Dermis blood vessel endothelial cell (primary cell): ENCODE results near the gene DDX42. TPM values are rescaled to one million over a fixed set of nuclear protein-coding genes. Genes with fewer than 3 reads are reported as not detected.

ENCODE experiments used
- total RNA-seq: library from RNA; depleted of rRNA; stranded (reverse); fragments of >200 nt; gene quantifications from 2 replicates; pipeline ENCODE4 v1.2.3, GENCODE V29; 2014

The DDX42 gene
- total RNA-seq, 1 donor from 2014 or later, result 71.6 TPM

Other genes starting within 250 kb of the DDX42 start
- 27.9 and 55.2 TPM in 2 replicates for gene DCAF7, start 223.7 kb upstream of the DDX42 start, total RNA-seq
- 15.5 and 24.3 TPM in 2 replicates for gene TACO1, start 173.3 kb upstream of the DDX42 start, total RNA-seq
- gene MAP3K3, start 151.8 kb upstream of the DDX42 start, total RNA-seq, result 138 and 207 TPM in 2 replicates
- 46.5 and 64.4 TPM in 2 replicates for gene LIMD2, start 74.0 kb upstream of the DDX42 start, total RNA-seq
- 26.5 and 27.5 TPM in 2 replicates for gene STRADA, start 32.4 kb upstream of the DDX42 start, total RNA-seq
- gene CCDC47, start 573 bp upstream of the DDX42 start, total RNA-seq, result 109 and 164 TPM in 2 replicates
- 46.6 and 92.0 TPM in 2 replicates for gene PSMC5, start 53.3 kb downstream of the DDX42 start, total RNA-seq
- 73.3 and 78.8 TPM in 2 replicates for gene FTSJ3, start 53.5 kb downstream of the DDX42 start, total RNA-seq
- 78.8 and 97.8 TPM in 2 replicates for gene SMARCD2, start 68.5 kb downstream of the DDX42 start, total RNA-seq
- not detected in 2 replicates for gene CSH2, start 99.5 kb downstream of the DDX42 start, total RNA-seq
- gene GH2, start 107.8 kb downstream of the DDX42 start, total RNA-seq, result not detected in 2 replicates
- gene CSH1, start 122.4 kb downstream of the DDX42 start, total RNA-seq, result not detected in 2 replicates
- gene CSHL1, start 137.1 kb downstream of the DDX42 start, total RNA-seq, result not detected in 2 replicates
- not detected in 2 replicates for gene GH1, start 144.7 kb downstream of the DDX42 start, total RNA-seq
- 2.1 and 5.1 TPM in 2 replicates for gene CD79B, start 158.2 kb downstream of the DDX42 start, total RNA-seq
- 0.09 and 0.17 TPM in 2 replicates for gene SCN4A, start 198.7 kb downstream of the DDX42 start, total RNA-seq
- 0.42 and 0.85 TPM in 2 replicates for gene PRR29, start 224.2 kb downstream of the DDX42 start, total RNA-seq
- gene ICAM2, start 246.5 kb downstream of the DDX42 start, total RNA-seq, result 443 and 748 TPM in 2 replicates